ENCODE measurements around the gene NOX1.
A peak's percentile ranks its signal among the peaks of the same experiment; 100 is the strongest.

The NOX1 gene

GRCh38 chrX:100874325-100874724 lies at the start of gene NOX1:
Gene NOX1, minus strand, starts transcription at chrX:100874359. Its CDS starts 220 bp downstream, at chrX:100874139.
- no peak for DNase-seq

- no peak for DNase-seq
Observed at GRCh38 chrX:100915562-100915961, 41.4 kb upstream of the NOX1 start.

GRCh38 chrX:100913111-100913510 lies 39.0 kb upstream of the NOX1 start:
- DNase-seq = no peak

GRCh38 chrX:100911731-100912130 lies 37.6 kb upstream of the NOX1 start:
- peak; percentile 48 for DNase-seq

GRCh38 chrX:100905620-100906019 lies 31.5 kb upstream of the NOX1 start:
- no peak for DNase-seq

- no peak for DNase-seq
Observed at GRCh38 chrX:100904433-100904832, 30.3 kb upstream of the NOX1 start.

GRCh38 chrX:100895365-100896075 lies 21.4 kb upstream of the NOX1 start:
- peak; percentile 30 for DNase-seq

GRCh38 chrX:100883654-100884053 lies 9.5 kb upstream of the NOX1 start:
- DNase-seq = no peak

GRCh38 chrX:100880368-100880767 lies 6.2 kb upstream of the NOX1 start:
- DNase-seq = no peak

GRCh38 chrX:100871594-100872560 lies 2.3 kb downstream of the NOX1 start:
- DNase-seq = peak; percentile 57

GRCh38 chrX:100870527-100870926 lies 3.6 kb downstream of the NOX1 start:
- DNase-seq = no peak

- DNase-seq = no peak
Observed at GRCh38 chrX:100868273-100868672, 5.9 kb downstream of the NOX1 start.

GRCh38 chrX:100864657-100865391 lies 9.3 kb downstream of the NOX1 start:
- DNase-seq = peak; percentile 26

GRCh38 chrX:100863326-100863864 lies 10.8 kb downstream of the NOX1 start:
- no peak for DNase-seq

GRCh38 chrX:100852810-100853209 lies 21.3 kb downstream of the NOX1 start:
- no peak for DNase-seq

GRCh38 chrX:100850317-100850716 lies 23.8 kb downstream of the NOX1 start:
- DNase-seq = no peak

- DNase-seq = no peak
Observed at GRCh38 chrX:100831219-100831946, 42.8 kb downstream of the NOX1 start.

- no peak for DNase-seq
Observed at GRCh38 chrX:100830547-100830946, 43.6 kb downstream of the NOX1 start.

GRCh38 chrX:100830143-100830542 lies 44.0 kb downstream of the NOX1 start:
- no peak for DNase-seq

- DNase-seq = peak; percentile 65
Observed at GRCh38 chrX:100829730-100830129, 44.4 kb downstream of the NOX1 start.

GRCh38 chrX:100819837-100820666 lies 54.1 kb downstream of the NOX1 start, which contains the start of gene CSTF2:
Gene CSTF2, plus strand, starts transcription at chrX:100820391. Its CDS starts 26 bp downstream, at chrX:100820417.
- peak; percentile 81 for DNase-seq
